OCI-LY3 (cell line): ENCODE results near the gene WDR76.

ENCODE experiments used
- H2AFZ ChIP-seq: fragments of 200-600, 300-600 bp; shearing (Covaris generic); 2 replicates; pipeline ENCODE4 v1.6.0; 2014; ENCODE audit warnings: antibody characterized with exemption, low read depth, low read length
- H3K27ac ChIP-seq: fragments of 200-600, 300-600 bp; sonication (generic); 2 replicates; pipeline ENCODE4 v1.5.1; 2014; ENCODE audit warnings: mild to moderate bottlenecking, low read length, moderate library complexity, mixed read lengths
- H3K27me3 ChIP-seq: fragments of 200-600, 300-600 bp; sonication (generic); 2 replicates; pipeline ENCODE4 v1.6.1; 2014; ENCODE audit warnings: low read depth, low read length, mixed read lengths
- H3K36me3 ChIP-seq: fragments of 200-600, 300-600 bp; sonication (generic); replicated peaks from 2 replicates; pipeline ENCODE3; 2014; ENCODE audit warnings: low read depth, low read length, mixed read lengths
- H3K4me1 ChIP-seq: fragments of 300-600, 200-600 bp; sonication (generic); 2 replicates; pipeline ENCODE4 v1.6.1; 2014; ENCODE audit warnings: low read length, mixed read lengths
- H3K4me2 ChIP-seq: fragments of 200-600, 300-600 bp; sonication (generic); 2 replicates; pipeline ENCODE4 v1.6.1; 2014; ENCODE audit warnings: low read length, mixed read lengths
- H3K4me3 ChIP-seq: fragments of 300-600, 200-600 bp; sonication (generic); 2 replicates; pipeline ENCODE4 v1.5.1; 2014; ENCODE audit warnings: antibody characterized with exemption, mild to moderate bottlenecking, low read length, moderate library complexity
- H3K79me2 ChIP-seq: fragments of 300-600, 200-600 bp; shearing (Covaris generic); 2 replicates; pipeline ENCODE4 v1.6.1; 2014; ENCODE audit warnings: mild to moderate bottlenecking, low read length, mixed read lengths
- H3K9ac ChIP-seq: fragments of 300-600, 200-600 bp; shearing (Covaris generic); 2 replicates; pipeline ENCODE4 v1.6.0; 2014; ENCODE audit warnings: mild to moderate bottlenecking, low read length, moderate library complexity
- H3K9me3 ChIP-seq: fragments of 200-600, 300-600 bp; shearing (Covaris generic); 2 replicates; pipeline ENCODE4 v1.6.1; 2014; ENCODE audit warnings: low read length, mixed read lengths; ENCODE audit not compliant: insufficient read depth
- H4K20me1 ChIP-seq: fragments of 200-600, 300-600 bp; sonication (generic); 2 replicates; pipeline ENCODE4 v1.6.1; 2016; ENCODE audit warnings: low read length, mixed read lengths; ENCODE audit not compliant: insufficient read depth
- EZH2phosphoT487 ChIP-seq: fragments of 200-600 bp; shearing (Covaris generic); IDR thresholded peaks from 2 replicates; pipeline ENCODE4 v1.6.1; 2018; ENCODE audit warnings: antibody characterized with exemption, mixed run types, low read depth
- TF ChIP-seq, protein P1 (sequence below): fragments of 200-600, 300-600 bp; sonication (generic); IDR thresholded peaks from 2 replicates; pipeline ENCODE4 v1.5.1; 2014; ENCODE audit warnings: antibody characterized with exemption, low read length, low read depth

WDR76 gene

DNA sequence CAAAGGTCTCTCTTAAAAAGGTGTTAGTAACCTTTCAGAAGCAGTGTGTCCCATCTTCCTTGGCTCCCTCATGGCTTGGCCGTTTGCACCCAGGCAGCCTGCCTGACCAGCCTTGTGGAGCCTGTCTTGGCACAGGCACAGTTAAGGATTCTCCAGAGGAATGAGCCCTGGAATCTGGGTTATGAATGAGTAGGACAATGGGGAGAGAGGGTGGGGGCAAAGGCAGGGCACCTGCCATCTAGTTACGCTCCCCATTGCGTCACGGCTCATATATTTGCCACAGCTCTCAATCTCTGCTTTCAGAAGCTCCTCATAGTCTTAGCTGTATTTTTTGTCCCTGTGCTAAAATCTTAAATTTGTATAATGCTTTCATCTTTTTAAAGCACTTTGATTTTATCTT is 50.6 kb downstream of the WDR76 start:
- no peak overlapping the region for H3K9ac ChIP-seq
- H3K27me3 ChIP-seq: no peaks in the 10 kb centered on the region
- H3K4me1 ChIP-seq: no peaks in the 10 kb centered on the region
- no peak overlapping the region for H3K4me3 ChIP-seq
- no peaks in the 10 kb centered on the region for H4K20me1 ChIP-seq
- H3K4me2 ChIP-seq: no peak overlapping the region
- H3K79me2 ChIP-seq: no peaks in the 10 kb centered on the region
- H2AFZ ChIP-seq: no peak overlapping the region
- no peaks in the 10 kb centered on the region for H3K9me3 ChIP-seq
- peaks cover 52% of the 10 kb centered on the region for H3K36me3 ChIP-seq
- TF ChIP-seq EZH2phosphoT487: no peak
- TF ChIP-seq, protein P1, sequence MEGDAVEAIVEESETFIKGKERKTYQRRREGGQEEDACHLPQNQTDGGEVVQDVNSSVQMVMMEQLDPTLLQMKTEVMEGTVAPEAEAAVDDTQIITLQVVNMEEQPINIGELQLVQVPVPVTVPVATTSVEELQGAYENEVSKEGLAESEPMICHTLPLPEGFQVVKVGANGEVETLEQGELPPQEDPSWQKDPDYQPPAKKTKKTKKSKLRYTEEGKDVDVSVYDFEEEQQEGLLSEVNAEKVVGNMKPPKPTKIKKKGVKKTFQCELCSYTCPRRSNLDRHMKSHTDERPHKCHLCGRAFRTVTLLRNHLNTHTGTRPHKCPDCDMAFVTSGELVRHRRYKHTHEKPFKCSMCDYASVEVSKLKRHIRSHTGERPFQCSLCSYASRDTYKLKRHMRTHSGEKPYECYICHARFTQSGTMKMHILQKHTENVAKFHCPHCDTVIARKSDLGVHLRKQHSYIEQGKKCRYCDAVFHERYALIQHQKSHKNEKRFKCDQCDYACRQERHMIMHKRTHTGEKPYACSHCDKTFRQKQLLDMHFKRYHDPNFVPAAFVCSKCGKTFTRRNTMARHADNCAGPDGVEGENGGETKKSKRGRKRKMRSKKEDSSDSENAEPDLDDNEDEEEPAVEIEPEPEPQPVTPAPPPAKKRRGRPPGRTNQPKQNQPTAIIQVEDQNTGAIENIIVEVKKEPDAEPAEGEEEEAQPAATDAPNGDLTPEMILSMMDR: no peak
- no peak overlapping the region for H3K27ac ChIP-seq

DNA sequence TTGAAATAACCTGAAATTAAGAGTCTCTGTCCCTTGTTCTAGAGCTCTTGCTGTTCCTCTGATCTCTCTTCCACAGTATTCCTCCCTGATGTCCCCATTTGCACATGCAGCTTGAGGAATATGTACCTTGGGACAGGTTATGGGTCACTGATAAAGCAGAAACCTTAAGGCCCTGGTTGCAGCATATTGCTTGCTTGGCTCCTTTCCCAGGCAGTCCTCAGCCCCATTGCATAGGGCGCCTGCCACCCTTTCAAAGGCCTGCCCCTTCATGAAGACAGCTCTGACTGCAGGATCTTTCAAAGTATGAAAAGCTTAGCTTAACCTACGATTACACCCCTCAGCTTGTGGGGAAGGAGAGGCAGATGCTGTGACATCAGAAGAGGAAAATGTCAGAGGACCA is 51.6 kb downstream of the WDR76 start:
- H3K4me1 ChIP-seq: no peaks in the 10 kb centered on the region
- H3K4me2 ChIP-seq: no peak overlapping the region
- no peak overlapping the region for H2AFZ ChIP-seq
- no peak overlapping the region for H3K4me3 ChIP-seq
- H3K27ac ChIP-seq: no peak overlapping the region
- H3K36me3 ChIP-seq: peaks cover 49% of the 10 kb centered on the region
- no peaks in the 10 kb centered on the region for H3K27me3 ChIP-seq
- H3K9me3 ChIP-seq: no peaks in the 10 kb centered on the region
- no peaks in the 10 kb centered on the region for H3K79me2 ChIP-seq
- no peaks in the 10 kb centered on the region for H4K20me1 ChIP-seq
- TF ChIP-seq, protein P1: no peak
- no peak for TF ChIP-seq EZH2phosphoT487
- no peak overlapping the region for H3K9ac ChIP-seq

DNA sequence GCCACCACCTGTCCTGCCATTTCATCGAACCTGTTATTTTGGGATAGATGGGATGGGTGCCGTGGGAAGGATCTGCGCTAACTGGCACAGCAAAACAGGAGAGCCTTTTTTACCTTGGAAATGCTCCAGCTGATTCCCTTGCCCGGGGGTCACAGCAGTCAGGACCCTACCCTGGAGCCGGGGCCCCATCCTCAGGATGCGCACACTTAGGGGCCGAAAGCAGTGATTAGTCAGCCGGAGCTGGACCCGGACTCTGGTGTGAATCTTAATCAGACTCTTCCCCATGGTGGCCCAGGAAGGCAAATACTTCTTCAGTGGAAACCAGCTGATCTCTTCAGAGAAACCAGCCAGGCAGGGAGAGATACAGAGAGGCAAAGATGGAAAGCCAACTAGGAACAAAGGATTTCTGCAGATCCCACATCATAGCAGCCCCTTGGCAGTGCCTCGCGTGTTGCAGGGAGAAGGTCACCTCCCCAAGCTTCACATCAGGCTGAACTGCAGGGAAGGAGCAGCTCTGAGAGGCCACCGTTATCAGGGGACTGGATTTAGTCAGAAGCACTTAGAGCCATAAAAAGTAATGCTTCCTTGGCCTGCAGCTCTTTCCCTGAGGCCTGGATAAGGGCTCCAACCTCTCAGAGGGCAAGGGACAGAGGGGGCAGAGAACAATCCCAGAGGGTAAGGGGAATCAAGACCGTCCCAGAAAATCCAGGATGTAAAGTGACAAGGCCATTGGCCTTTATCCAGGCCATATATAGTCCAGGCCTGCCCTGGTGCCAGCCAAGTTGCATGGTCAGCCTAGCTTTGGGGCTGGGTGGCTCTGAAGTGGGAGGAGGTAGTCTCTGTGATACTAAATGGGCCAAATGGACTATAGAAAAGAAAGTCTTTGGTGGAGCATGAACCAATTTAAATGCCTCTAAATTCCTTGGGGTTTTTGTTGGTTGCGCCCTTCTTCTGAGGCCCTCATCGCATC is 52.9 kb downstream of the WDR76 start:
- H2AFZ ChIP-seq: no peak overlapping the region
- TF ChIP-seq, protein P1: no peak
- no peaks in the 10 kb centered on the region for H3K27me3 ChIP-seq

DNA sequence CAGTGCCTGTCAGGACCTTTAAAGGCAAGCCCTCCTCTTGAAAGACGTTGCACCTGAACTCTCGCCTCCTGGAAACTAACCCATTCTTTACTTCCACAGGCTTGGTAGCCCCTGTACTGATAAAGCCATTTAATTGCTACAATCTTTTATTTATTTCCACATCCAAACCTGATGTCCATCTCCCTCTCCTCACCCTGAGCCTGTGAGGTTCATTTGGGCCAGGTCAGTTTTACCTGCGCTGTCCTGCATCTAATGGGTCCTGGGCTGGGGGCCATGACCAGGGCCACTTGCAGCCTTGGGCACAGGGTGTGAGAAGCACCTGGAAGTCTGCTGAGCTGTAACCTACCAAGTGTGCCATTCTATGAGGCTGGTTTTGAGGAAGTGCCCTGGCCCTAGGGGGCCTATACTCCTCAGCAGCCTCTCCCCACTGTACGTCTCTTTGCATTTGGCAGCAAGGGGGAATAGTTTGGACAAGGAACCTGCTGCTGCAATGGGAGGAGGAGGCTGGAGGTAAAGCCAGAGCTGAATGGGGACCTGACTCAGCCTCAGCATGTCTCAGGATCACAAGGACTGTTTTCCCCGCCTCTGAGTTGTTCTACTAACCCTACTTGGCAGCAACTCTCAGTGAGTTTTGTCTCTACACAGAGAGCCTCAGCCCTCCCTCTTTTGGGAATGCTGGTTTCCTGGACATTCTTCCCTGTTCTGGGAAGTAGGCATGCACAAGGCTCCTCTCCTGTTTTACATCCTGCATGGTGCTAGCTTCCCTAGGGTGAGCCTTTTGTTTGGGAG is 53.8 kb downstream of the WDR76 start:
- H3K9ac ChIP-seq: no peak overlapping the region
- no peaks in the 10 kb centered on the region for H4K20me1 ChIP-seq
- H3K36me3 ChIP-seq: peaks cover 52% of the 10 kb centered on the region
- no peak overlapping the region for H2AFZ ChIP-seq
- H3K27ac ChIP-seq: no peak overlapping the region
- no peak overlapping the region for H3K4me2 ChIP-seq
- H3K4me3 ChIP-seq: no peak overlapping the region
- TF ChIP-seq EZH2phosphoT487: no peak
- TF ChIP-seq, protein P1: no peak
- H3K79me2 ChIP-seq: no peaks in the 10 kb centered on the region
- H3K27me3 ChIP-seq: no peaks in the 10 kb centered on the region
- H3K9me3 ChIP-seq: no peaks in the 10 kb centered on the region
- H3K4me1 ChIP-seq: no peaks in the 10 kb centered on the region

More for the DNA sequence above, 52.9 kb downstream of the WDR76 start:
- Histone ChIP-seq H3K36me3 (peaks cover 50% of the 10 kb centered on the region), H3K4me3 (no peak overlapping the region), H3K79me2 (no peaks in the 10 kb centered on the region), H3K4me2 (no peak overlapping the region), H3K9me3 (no peaks in the 10 kb centered on the region), H3K9ac (no peak overlapping the region), H3K27ac (no peak overlapping the region), H4K20me1 (no peaks in the 10 kb centered on the region), H3K4me1 (no peaks in the 10 kb centered on the region)
